NCI-H1417 (cell line): ENCODE results near the gene SNCG.
"Not testable (repeated sequence)": the region's sequence is repeated elsewhere in the genome, so short reads cannot be mapped to it uniquely, and the experiment has no call there.

ENCODE experiments used
- DNase-seq, 3 experiments: peaks; one replicate each; lab custom pipeline; 2025; lab: John Stamatoyannopoulos, UW

SNCG gene

DNA sequence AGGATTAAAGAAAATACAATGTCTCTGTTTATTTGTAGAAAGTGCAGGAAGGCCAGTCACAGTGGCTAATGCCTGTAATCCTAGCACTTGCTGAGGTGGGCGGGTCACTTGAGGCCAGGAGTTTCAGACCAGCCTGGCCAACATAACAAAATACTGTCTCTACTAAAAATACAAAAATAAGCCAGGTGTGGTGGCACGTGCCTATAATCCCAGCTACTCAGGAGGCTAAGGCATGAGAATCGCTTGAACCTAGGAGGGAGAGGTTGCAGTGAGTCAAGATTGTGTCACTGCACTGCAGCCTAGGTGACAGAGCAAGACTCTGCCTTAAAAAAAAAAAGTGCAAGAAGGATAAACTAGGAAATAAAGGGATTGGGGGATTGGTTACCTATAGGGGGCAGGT, 20.1 kb downstream of the SNCG start:
- DNase-seq, result not testable (repeated sequence)

GRCh38 chr10:86979296-86979818, 21.0 kb downstream of the SNCG start:
- no peak for DNase-seq

DNA sequence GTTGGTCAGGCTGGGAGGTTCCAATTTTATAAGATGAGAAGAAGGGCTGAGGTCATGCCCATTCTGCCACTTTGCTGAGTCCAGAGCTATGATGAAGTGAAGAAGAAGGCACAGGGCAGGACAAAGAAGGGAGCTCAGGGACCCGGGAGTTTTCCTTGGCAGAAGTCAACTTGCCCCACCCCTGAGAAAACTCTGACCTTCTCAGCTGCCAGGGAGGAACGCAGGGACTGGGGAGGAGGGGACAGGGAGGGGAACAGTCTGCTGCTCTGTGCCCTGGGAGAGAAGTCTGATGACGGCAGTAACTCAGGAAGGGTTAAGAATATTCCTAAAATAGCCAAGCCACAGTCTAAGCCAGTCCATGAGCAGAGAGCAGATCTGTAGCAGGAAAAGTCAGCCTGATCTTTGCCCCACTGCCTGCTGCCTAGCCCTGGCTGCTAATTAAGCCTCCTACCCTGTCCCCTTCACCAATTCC, 21.6 kb downstream of the SNCG start:
- no peak for DNase-seq

DNA sequence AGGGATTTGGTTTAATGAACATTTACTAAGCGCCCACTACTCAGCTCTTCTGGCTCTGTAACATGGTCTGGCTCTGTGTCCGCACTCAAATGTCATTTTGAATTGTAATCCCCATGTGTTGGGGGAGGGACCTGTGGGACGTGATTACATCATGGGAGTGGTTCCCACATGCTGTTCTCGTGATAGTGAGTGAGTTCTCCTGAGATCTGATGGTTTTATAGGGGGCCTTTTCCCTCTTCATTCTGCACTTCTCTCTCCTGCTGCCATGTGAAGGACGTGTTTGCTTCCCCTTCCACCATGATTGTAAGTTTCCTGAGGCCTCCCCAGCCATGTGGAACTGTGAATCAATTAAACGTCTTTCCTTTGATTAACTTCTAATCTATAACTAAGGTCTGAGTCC, 22.6 kb downstream of the SNCG start:
- not testable (repeated sequence) for DNase-seq

DNA sequence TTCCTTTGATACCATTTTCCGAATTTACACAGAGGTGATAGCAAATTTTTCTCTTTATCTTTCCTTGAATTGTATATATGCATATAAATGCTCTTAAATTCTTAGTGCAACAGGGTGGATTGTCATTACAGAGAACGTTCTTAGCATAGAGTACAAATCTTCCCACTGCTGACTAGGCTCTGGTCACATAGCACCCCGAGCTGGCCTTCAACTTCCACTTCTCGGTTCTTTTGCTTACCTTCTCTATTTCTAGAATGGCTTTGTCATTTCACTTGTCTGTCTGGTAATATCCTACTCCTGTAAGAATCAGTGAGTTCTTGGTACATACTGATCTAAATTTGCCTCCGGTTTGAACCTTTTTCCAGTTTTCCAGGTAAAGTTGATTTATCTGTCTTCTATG, 23.3 kb downstream of the SNCG start:
- DNase-seq, result no peak

DNA sequence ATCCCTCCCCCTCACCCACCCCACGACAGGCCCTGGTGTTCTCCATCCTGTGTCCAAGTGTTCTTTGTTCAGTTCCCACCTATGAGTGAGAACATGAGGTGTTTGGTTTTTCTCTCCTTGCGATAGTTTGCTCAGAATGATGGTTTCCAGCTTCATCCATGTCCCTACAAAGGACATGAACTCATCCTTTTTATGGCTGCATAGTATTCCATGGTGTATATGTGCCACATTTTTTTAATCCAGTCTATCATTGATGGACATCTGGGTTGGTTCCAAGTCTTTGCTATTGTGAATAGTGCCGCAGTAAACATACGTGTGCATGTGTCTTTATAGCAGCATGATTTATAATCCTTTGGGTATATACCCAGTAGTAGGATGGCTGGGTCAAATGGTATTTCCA, 26.1 kb downstream of the SNCG start:
- DNase-seq, result not testable (repeated sequence)

DNA sequence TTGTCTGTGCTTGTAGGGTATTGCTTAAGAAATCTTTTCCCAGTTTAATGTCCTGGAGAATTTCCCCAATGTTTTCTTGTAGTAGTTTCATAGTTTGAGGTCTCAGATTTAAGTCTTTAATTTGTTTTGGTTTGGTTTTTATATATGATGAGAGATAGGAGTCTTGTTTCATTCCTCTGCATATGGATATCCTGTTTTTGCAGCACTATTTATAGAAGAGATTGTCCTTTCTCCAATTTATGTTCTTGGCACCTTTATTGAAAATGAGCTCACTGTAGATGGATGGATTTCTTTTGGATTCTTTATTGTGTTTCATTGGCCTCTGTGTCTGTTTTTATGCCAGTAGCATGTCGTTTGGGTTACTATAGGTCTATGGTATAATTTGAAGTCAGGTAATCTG, 30.1 kb downstream of the SNCG start:
- DNase-seq, result no peak

- DNase-seq, result not testable (repeated sequence)
These were observed 33.0 kb downstream of the SNCG start for GRCh38 chr10:86991362-86991761.

- DNase-seq, result no peak
These were observed 34.1 kb downstream of the SNCG start for GRCh38 chr10:86992456-86992855.

- no peak for DNase-seq
These were observed 34.5 kb downstream of the SNCG start for GRCh38 chr10:86992929-86993328.

DNA sequence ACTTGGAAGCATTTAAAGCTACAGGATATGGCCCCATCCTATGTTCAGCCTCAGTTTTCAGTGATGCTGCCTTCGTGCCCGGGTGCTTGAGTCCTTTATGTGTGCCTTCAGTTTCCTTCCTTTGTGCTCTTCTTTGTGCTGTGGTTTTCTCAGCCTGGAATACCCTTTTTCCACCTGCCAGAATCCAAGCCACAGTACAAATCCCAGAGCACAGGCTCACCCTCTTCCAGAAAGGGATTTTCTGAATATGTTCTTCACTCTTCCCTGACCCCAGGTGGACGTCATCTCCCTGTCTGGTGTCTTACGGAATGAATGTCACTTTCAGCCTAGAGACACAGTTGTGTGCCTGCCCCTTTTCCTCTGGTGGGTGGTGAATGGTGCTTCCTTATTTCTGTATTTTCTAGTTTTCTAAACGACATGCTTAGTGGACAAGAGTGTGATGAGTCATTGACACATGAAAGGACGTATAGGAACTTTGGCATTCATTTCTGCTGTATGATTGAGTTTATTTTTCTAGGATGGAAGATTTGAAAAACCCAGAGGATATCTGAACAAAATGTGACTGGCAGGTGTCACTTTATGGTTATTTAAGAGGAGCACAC, 41.5 kb downstream of the SNCG start:
- DNase-seq, result not testable (repeated sequence)

DNA sequence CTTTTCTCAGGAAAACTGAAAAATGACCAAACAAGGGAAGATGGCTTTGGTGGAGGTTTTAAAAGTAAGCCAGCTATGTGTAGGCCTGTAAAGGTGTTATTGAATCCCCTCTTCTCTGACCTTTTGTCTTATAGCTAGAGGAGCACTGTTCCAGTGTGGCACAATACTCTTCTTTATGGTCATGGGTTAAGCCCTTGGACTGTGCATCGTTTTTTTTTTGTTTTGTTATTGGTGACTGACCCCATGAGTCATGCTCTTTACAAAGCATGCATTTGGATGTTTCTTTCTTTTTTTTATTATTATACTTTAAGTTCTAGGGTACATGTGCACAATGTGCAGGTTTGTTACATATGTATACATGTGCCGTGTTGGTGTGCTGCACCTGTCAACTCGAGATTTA, 42.1 kb downstream of the SNCG start:
- no peak for DNase-seq

GRCh38 chr10:87007124-87007523, 48.7 kb downstream of the SNCG start:
- DNase-seq, result not testable (repeated sequence)

DNA sequence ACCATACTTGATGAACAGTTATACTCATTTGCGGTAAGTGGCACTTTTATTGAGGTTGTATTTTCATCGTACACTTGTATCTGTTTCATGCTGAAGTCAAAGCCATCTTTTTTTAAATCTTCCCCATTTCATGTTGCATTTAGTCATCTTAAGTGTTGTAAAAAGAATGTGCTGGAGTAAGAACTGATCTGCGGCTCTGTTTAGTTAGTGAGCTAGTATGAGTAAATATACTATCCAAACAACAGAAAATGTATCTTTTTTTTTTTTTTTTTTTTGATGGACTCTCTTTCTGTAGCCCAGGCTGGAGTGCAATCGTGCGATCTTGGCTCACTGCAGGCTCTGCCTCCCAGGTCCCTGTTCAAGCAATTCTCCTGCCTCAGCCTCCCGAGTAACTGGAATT, 49.3 kb downstream of the SNCG start:
- DNase-seq, result not testable (repeated sequence)

DNA sequence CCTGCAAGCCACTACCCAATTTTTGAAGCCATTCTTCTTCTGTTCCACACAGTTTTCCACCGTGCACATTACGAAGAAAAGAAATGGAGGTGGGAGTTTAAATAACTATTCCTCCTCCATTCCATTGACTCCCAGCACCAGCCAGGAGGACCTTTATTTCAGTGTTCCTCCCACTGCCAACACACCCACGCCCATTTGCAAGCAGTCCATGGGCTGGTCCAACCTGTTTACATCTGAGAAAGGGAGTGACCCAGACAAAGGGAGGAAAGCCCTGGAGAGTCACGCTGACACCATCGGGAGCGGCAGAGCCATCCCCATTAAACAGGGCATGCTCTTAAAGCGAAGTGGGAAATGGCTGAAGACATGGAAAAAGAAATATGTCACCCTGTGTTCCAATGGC, 49.9 kb downstream of the SNCG start:
- not testable (repeated sequence) for DNase-seq

DNA sequence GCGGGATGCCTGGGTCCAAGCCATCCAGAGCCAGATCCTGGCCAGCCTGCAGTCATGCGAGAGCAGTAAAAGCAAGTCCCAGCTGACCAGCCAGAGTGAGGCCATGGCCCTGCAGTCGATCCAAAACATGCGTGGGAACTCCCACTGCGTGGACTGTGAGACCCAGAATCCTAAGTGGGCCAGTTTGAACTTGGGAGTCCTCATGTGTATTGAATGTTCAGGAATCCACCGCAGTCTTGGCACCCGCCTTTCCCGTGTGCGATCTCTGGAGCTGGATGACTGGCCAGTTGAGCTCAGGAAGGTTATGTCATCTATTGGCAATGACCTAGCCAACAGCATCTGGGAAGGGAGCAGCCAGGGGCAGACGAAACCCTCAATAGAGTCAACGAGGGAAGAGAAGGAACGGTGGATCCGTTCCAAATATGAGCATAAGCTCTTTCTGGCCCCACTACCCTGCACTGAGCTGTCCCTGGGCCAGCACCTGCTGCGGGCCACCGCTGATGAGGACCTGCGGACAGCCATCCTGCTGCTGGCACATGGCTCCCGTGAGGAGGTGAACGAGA, 50.8 kb downstream of the SNCG start:
- DNase-seq, result not testable (repeated sequence)
